Mammary epithelial cell (primary cell): Measurements from ENCODE around the gene MYH3.
A peak's percentile ranks its signal among the peaks of the same experiment; 100 is the strongest.

Experiments used
- CTCF ChIP-seq, 2 donors: IDR thresholded peaks in 1 of 2; conservative IDR thresholded peaks in 1 of 2; 2 replicates each; pipeline ENCODE4 v1.5.1; 2011 to 2012; ENCODE audit warnings: inconsistent platforms in 2 of 2, low read length in 2 of 2, mild to moderate bottlenecking in 2 of 2, control low read depth in 1 of 2, low read depth in 1 of 2; ENCODE audit not compliant: insufficient read depth in 1 of 2; ENCODE audit errors: extremely low read depth in 1 of 2
- EZH2 ChIP-seq: IDR thresholded peaks from 2 replicates; pipeline ENCODE4 v1.6.1; 2012; ENCODE audit warnings: low read length, inconsistent platforms, borderline replicate concordance

- TF ChIP-seq CTCF (conservative IDR thresholded peaks at IDR 0.05 in 1 of 2, IDR thresholded peaks at IDR 0.05 in 1 of 2; ENCODE audit: extremely low read depth in 1 of 2, insufficient read depth in 1 of 2, low read depth in 1 of 2, low read length in 2 of 2) (peak; percentile 90), EZH2 (no peak)
These were observed 10.6 kb downstream of the MYH3 start for GRCh38 chr17:10646392-10646990.
